GM18498 (cell line): ENCODE measurements around the gene BRD3.

ENCODE experiments used
- ATAC-seq: cut with Tn5 transposase; IDR thresholded peaks from one replicate; pipeline ENCODE4 v1.9.1; 2021; ENCODE audit warnings: mild to moderate bottlenecking, moderate library complexity; ENCODE audit not compliant: unreplicated experiment

The BRD3 gene

GRCh38 chr9:134040176-134040565, 27.7 kb downstream of the BRD3 start:
- ATAC-seq = no peak

DNA sequence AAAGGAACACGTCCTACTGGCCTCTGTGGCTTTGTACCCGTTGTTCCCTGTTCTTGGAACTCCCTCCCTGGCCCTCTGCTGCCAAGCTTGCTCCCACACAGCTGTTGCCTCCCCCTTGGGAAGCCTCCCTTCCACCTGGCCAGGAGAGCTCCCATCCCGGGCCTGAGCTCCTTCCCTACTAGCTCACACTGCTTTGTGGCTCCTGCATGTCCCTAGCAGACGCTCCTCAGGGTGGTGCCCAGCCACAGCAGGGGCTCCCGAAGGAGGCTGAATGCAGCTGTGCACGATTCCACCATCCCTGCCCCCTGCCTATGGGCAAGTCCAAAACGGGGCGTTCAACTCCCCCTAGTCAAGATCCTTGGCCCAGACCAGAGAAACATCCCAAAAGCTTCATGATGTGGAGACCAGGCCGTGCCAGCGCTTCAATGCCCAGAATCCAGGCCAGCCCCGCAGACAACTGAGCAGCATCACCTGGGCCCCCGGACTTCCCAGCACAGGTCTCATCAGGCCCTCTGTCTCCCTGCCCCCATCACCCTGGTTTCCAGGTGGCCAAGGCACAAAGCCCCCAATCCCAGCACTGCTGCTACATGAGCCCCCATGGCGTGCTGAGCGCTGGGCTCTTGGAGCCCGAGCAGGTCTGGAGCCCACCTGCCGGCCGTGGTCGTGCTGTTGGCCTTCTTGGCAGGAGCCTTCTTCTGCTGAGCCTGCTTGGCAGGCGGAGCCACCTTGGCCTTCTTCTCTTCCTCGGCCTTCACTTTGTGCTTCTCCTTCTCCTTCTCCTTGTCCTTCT, 28.2 kb downstream of the BRD3 start:
- no peak for ATAC-seq

GRCh38 chr9:134037641-134038040, 30.2 kb downstream of the BRD3 start:
- ATAC-seq = no peak

GRCh38 chr9:134036130-134036529, 31.7 kb downstream of the BRD3 start:
- ATAC-seq = no peak

GRCh38 chr9:134035041-134036039, 32.5 kb downstream of the BRD3 start:
- ATAC-seq = no peak

DNA sequence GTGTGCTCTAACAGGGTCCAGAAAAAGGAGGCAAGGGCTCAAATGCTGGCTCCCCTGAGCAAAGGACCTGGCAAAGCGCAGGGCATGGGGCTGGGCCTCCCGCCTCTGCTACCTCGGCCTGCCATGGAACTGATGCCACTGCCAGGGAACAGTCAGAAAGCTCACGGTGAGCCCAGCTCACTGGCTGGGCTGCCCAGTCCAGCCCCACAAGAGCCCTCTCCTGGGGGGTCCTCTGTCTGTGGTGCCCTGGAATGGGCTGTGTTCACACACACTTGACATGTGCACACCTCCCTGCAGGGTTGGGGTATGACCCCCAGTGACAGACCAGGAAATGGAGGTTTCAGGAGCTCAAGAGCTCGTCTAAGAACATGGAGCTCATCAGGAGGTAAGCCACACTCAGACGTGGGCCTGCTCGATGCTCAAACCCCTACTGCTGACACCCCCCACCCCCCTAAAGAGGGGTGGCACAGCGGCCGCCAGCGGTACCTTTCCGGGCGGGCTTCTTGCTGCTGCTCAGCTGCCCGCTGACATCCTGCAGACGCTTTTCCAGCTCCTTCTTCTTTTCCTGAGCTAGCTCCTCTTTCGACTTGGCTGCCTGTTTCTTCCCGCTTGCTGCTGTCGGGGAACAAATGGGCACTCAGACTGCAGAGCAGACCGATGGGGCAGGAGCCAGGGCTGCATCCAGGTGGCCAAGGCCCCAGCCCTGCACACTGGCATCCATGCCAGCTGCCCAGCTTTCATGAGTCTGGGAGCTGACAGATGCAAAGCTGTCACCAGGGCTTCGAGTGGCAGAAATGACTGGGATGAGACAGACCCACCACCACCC, 33.4 kb downstream of the BRD3 start:
- ATAC-seq = no peak

GRCh38 chr9:134033516-134034214, 34.2 kb downstream of the BRD3 start:
- ATAC-seq = no peak

- ATAC-seq = no peak
Measured at GRCh38 chr9:134032456-134033222, 35.2 kb downstream of the BRD3 start.

- ATAC-seq = no peak
Measured at GRCh38 chr9:134031783-134032182, 36.0 kb downstream of the BRD3 start.

GRCh38 chr9:134030821-134031470, 36.9 kb downstream of the BRD3 start:
- ATAC-seq = no peak

DNA sequence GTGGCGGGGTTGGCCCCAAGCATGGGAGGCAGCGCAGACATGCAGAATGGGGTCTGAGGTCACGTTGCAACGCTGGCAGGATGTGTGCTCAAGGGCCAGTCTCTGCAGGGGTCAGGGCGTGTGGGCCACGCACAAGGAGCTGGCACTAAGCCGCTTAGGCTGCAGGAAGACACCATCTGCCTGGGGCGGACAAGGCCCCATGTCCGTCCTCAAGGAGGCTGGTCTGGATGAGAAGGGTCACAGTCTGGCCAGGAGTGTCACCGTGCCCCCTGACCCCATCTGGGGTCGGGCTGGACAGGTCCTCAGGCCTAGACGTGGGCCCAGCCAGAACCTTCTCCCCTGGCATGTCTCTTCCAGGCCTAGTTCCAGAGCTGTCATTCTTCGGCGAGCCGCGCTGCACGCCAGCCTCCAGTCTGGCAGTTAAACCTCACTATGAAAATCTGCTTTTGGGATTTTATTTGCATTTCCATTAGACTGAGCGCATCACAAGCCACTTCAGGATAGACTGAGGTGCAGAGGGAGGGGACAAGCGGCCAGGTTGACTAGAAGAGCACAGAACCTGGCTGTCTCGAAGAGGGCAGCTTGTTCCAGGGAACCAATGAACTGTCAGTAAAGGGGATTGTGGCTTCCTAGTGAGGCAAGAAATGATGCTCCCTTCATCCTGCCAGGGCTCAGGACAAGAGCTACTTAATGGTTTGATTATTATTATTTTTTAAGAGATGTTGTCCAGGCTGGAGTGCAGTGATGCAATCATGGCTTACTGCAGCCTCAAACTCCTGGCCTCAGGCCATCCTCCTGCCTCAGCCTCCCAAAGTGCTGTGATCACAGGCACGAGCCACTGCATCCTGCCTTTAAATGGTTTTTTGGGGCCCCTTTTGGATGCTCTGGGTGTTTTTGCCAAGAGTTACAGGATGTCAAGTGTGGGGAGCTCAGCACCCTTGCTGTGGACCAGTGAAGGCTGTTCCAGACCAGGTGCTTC, 38.3 kb downstream of the BRD3 start:
- ATAC-seq = no peak

DNA sequence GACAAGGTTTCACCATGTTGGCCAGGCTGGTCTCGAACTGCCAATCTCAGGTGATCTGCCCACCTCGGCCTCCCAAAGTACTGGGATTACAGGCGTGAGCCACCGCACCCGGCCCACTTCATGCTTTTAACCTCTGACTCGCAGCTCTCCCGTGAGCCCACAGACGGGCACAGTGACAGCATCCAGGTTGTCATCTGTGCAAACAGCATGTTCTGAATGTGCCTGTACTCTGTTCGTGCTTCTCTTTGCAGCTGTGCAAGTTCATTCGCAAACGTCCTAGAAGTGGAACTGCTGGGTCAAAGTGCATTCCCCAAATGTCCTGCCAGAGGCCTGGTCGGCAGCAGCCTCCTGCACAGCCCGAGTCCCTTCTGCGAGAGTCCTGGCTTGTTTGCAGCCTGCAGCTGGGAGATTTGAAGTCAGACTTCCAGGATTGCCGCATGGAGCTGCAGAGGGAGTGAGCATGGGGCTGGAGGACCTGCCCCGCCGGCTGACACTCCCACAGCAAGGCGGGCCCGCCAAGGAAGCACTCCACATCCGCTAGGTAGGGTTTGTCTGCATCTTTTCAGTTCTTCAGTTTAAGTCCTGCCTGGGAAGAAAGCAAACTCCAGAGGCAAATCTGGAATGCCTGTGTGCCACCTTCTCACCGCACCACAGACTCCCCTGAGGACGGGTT, 39.1 kb downstream of the BRD3 start:
- no peak for ATAC-seq

DNA sequence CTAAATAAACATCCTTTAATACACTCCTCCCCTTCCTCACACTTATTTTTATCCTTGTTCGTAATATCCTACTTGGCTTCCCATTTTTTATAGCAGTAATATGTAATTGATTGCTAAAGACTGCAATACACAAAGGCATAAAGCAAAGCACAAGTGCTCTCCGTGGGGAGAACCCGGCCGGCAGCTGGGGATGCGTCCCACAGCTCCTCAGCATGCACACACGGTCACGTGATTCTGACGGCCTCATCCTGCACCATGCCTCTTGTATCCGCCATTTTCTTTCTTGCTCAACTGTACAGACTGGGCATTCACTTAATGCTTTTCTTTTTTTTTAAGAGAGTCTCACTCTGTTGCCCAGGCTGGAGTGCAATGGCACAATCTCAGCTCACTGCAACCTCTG, 39.8 kb downstream of the BRD3 start:
- no peak for ATAC-seq

- ATAC-seq = no peak
Measured at GRCh38 chr9:134027561-134027960, 40.3 kb downstream of the BRD3 start.

DNA sequence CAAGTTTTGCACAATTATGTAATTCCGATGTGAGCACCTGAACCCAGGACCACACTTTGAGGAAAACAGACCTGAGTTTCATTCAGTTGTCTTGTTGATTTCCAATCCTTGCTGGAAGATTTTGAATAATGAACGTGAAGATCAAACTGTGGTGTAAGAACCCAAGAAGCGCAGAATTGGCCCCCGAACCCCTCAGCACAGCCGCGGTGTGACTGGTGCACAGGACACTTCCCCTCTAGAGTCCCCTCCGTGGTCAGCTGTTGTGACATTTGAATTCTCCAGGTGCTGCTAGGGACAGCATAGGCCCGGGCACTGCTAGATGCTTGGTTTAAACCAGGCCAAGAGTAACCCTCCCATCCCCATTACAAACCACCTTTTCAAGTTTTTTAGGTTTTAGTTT, 40.8 kb downstream of the BRD3 start:
- no peak for ATAC-seq

DNA sequence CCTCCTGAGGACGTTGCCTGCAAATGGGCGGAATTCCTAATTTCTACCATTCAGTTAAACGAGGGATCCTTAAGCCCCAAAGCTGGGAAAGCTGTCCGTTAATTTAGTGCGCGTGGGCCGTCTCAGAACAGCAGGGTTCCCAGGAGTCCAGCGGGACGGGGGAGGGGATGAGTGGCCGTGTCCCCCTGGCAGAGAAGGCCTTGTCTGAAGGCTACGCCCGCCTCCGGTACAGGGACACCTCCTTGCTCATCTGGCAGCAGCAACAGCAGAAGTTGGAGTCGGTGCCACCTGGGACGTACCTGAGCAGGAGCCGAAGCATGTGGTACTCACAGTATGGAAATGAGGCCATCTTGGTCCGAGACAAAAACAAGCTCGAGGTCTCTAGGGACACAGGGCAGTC, 41.2 kb downstream of the BRD3 start:
- no peak for ATAC-seq
